Articular chondrocyte of knee joint (primary cell): ENCODE results near the gene CST3. TPM values are rescaled to one million over a fixed set of nuclear protein-coding genes. Genes with fewer than 3 reads are reported as not detected.

Source experiments
- total RNA-seq: library from RNA; depleted of rRNA; stranded (reverse); fragments of >200 nt; gene quantifications from 2 replicates; pipeline ENCODE4 v1.2.3, GENCODE V29; 2012

CST3 gene, protein sequence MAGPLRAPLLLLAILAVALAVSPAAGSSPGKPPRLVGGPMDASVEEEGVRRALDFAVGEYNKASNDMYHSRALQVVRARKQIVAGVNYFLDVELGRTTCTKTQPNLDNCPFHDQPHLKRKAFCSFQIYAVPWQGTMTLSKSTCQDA
- 111 and 120 TPM in 2 replicates for total RNA-seq

DNA sequence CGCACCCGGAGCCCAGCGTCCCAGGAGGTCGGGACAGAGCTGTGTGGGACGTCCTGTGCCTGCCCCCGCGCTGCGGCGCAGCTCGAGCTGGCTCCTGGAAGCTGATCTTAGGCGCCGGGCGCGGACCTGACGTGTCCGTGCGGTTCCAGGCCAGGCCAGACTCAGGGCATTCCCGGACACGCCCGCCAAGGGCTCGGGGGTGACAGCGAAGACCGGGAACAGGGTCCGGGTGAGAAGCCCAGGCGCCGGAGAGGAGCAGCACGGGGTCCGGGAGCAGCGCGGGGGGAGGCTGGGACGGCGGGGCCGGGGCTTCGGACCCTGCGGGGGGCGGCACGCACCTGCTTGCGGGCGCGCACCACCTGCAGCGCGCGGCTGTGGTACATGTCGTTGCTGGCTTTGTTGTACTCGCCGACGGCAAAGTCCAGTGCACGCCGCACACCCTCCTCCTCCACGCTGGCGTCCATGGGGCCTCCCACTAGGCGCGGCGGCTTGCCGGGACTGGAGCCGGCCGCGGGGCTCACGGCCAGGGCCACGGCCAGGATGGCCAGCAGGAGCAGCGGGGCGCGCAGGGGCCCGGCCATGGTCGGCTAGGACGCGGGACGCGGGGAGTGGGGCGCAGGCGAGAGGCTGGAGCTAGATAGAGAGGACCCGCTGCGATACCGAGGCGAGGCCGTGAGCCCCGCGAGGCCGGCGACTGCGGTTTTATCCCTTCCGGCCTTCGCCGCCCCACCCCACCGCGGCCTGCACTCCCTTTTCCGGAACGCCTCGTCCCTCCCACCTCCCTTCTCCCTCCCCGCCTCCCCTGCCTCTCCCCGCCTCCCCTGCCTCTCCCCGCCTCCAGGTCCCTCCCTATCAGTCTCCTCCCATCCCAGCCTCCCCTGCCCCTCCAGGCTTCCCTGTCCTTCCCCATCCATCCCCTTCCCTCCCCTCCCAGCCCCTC is at the start of gene CST3:
CST3 (minus strand) TSS at position 674 of the 940 bp plus-strand sequence; CDS start at position 581, 93 bp downstream.

DNA sequence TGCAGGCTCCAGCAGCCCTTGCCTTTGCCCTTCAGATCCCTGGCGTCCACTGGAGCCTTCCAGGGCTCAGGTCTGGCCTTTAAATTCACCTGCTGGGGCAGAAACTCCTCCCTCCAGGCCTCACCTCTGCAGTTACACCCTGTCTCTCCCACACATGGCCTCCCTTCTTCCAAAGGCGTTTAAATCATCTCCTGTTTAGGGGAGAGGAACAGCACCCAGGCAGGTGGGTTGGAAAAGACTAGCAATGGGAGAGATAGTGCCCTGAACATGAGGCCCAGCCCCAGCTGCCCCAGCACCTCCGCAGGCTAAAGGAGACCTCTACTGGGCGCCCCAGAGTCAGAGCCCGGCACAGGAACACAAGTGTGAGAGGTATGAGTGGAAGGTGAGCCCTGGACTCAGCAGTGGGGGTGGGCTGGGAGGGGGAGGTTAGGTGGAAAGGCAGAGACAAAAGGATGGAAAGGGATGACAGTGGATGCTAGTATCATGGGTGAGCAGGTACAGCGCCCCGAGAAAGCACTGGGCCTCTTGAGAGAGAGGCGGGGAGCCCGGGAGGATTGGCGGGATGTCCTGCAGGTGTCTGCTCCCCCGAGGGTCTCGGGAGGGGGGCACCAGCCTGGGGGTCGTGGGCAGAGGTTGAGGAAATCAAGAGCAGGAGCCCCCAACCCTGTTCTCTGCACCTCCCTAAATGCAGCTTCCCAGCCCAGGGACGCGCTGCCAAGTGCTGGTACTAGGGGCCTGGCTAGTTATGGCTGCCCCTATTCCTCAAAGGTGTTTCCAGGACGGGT is 31.7 kb downstream of the CST3 start, which contains the start of gene CST9:
CST9 (minus strand) TSS at position 51 of the 785 bp plus-strand sequence. CDS start 53 bp downstream, outside the sequence.

Other genes with a start within 250 kb of the CST3 start
- gene NAPB, start 216.5 kb downstream of the CST3 start, total RNA-seq: 13.1 and 13.3 TPM in 2 replicates
- not detected in 2 replicates for gene CSTL1, start 198.3 kb downstream of the CST3 start, total RNA-seq
- gene CST11, start 185.1 kb downstream of the CST3 start, total RNA-seq: not detected in 2 replicates
- gene CST8, start 146.8 kb downstream of the CST3 start, total RNA-seq: not detected in 2 replicates
- gene CST9L, start 69.5 kb downstream of the CST3 start, total RNA-seq: not detected in 2 replicates
- not detected in 2 replicates for gene CST9, start 32.0 kb downstream of the CST3 start, total RNA-seq
- gene CST4, start 51.1 kb upstream of the CST3 start, total RNA-seq: not detected in 2 replicates
- gene CST1, start 113.0 kb upstream of the CST3 start, total RNA-seq: not detected in 2 replicates
- gene CST2, start 188.8 kb upstream of the CST3 start, total RNA-seq: not detected in 2 replicates
- not detected in 2 replicates for gene CST5, start 241.8 kb upstream of the CST3 start, total RNA-seq